ENCODE results near the gene STK11.

The STK11 gene

DNA sequence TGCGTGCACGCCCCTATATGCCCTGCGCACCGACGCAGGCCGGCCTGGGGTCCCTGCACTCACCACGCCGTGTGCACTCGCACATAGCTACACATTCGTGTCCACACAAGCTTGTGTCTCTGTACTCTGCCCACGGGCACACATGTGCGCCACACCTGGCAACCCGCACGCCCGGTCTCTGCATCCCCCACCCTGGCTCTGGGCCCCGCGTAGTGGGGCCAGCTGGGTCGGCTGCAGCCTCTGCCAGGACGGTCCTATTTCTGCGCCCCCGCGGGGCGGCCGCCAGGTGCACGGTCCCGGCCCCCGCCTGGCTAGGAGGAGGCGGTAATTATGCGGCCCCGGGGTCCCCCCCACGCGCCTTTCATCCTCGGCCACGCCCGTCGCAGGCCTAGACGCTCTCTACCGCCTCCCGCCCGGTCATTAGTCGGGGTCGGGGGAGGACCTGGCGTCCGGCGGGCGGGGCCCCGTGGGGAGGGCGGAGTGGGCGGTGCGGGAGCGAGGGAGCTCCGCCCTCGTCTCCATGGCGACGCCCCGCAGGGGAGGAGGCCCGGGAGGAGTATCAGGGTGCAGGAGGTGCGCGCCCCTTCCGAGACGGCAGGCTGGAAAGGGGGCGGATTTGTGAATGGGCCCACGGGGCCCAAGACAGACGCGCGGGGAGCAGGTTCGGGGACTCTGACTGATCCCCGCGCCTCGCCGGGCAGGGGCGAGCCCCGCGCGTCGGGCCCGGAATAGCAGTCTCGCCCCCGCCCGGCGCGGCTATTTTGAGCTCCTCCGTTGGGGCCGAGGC lies 60.7 kb downstream of the STK11 start:
- no peak for TF ChIP-seq GABPA (IDR thresholded peaks at IDR 0.05; ENCODE audit: low read depth)
- TF ChIP-seq, protein P1, sequence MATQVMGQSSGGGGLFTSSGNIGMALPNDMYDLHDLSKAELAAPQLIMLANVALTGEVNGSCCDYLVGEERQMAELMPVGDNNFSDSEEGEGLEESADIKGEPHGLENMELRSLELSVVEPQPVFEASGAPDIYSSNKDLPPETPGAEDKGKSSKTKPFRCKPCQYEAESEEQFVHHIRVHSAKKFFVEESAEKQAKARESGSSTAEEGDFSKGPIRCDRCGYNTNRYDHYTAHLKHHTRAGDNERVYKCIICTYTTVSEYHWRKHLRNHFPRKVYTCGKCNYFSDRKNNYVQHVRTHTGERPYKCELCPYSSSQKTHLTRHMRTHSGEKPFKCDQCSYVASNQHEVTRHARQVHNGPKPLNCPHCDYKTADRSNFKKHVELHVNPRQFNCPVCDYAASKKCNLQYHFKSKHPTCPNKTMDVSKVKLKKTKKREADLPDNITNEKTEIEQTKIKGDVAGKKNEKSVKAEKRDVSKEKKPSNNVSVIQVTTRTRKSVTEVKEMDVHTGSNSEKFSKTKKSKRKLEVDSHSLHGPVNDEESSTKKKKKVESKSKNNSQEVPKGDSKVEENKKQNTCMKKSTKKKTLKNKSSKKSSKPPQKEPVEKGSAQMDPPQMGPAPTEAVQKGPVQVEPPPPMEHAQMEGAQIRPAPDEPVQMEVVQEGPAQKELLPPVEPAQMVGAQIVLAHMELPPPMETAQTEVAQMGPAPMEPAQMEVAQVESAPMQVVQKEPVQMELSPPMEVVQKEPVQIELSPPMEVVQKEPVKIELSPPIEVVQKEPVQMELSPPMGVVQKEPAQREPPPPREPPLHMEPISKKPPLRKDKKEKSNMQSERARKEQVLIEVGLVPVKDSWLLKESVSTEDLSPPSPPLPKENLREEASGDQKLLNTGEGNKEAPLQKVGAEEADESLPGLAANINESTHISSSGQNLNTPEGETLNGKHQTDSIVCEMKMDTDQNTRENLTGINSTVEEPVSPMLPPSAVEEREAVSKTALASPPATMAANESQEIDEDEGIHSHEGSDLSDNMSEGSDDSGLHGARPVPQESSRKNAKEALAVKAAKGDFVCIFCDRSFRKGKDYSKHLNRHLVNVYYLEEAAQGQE (IDR thresholded peaks at IDR 0.05; ENCODE audit: insufficient replicate concordance, low read depth), result no peak
- TF ChIP-seq POLR2AphosphoS5 (IDR thresholded peaks at IDR 0.05; ENCODE audit: low read depth), result 0 out of 2 replicates have a peak, but pooled peaks have one; percentile 13
- Histone ChIP-seq H3K27me3 (ENCODE audit: insufficient read depth, poor library complexity, severe bottlenecking) (no peaks in the 10 kb centered on the region), H3K4me3 (replicated peaks; ENCODE audit: insufficient read depth, low read length) (peak overlapping the region; percentile 48), H3K27ac (replicated peaks) (no peak overlapping the region)
- DNase-seq (ENCODE audit: low read depth in 1 of 2, low spot score in 1 of 2), result peak; percentile 73 to 87

DNA sequence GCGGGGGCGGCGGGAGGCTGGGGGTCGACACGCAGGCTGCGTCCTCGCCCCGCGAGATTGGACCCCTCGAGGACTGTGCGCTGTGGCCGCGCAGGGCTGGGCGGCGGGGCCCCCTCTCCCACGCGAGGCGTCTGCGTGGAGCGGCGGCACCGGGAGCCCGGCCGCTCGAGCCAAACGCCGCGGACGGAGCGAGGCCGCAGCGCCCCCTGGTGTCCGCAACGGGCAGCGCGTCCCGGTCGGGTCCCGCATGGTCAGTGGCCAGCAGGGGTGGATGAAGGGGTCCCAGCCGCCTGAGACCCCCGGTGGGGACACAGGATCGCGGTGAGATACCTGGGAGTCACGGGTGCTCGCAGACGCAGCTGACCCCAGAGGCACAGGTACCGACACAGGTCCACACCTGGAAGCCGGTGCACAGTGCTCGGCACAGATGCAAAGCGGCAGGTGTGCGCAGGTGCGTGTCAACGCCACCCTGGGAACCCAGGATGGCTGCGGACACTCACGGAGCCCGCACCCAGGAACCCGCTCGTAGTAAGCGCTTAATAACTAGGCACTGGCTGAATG lies 61.4 kb downstream of the STK11 start:
- peak; percentile 35 to 59 for DNase-seq (ENCODE audit: low read depth in 1 of 2, low spot score in 1 of 2)
- TF ChIP-seq GABPA (IDR thresholded peaks at IDR 0.05; ENCODE audit: low read depth), result no peak
- TF ChIP-seq, protein P2, sequence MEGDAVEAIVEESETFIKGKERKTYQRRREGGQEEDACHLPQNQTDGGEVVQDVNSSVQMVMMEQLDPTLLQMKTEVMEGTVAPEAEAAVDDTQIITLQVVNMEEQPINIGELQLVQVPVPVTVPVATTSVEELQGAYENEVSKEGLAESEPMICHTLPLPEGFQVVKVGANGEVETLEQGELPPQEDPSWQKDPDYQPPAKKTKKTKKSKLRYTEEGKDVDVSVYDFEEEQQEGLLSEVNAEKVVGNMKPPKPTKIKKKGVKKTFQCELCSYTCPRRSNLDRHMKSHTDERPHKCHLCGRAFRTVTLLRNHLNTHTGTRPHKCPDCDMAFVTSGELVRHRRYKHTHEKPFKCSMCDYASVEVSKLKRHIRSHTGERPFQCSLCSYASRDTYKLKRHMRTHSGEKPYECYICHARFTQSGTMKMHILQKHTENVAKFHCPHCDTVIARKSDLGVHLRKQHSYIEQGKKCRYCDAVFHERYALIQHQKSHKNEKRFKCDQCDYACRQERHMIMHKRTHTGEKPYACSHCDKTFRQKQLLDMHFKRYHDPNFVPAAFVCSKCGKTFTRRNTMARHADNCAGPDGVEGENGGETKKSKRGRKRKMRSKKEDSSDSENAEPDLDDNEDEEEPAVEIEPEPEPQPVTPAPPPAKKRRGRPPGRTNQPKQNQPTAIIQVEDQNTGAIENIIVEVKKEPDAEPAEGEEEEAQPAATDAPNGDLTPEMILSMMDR (IDR thresholded peaks at IDR 0.05; ENCODE audit: insufficient read depth, low read length), result peak; percentile 67
- H3K27me3 ChIP-seq (ENCODE audit: insufficient read depth, poor library complexity, severe bottlenecking), result no peaks in the 10 kb centered on the region
- H3K27ac ChIP-seq (replicated peaks), result no peak overlapping the region
- peak overlapping the region; percentile 48 for H3K4me3 ChIP-seq (replicated peaks; ENCODE audit: insufficient read depth, low read length)

DNA sequence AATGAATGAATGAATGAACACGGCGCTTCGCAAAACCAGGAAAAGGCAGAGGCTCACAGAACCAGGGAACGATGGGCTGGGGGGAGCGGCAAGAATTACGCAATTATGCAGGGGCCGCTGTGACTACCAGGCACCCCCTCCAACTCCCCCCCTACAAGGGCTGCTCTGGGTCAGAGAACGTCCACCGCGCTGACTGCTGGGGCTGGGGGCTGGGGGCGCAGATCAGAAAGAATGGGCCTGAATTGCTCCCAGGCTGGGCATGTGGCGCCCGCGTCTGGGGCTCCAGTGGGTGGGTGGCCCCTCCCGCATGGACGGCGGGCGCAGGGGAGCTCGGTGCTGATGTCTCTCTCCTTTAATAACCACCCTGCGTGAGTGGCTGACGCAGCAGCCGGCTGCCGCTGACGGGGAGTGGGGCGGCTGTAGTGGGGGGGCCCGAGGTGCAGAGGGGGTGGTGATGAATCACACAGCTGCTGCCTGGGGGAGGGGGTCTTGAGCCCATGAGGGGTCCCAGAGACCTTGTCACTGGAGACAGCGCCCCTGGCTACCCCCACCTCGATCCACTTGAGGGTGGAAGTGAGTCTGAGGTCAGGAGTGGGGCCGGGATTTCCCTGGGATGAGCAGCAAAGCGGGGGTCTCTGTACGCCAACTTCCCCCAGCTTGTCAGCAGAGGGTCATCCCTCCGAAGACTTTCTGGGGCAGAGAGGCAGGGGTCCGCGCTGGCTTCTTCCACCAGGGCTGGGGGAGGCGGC lies 62.1 kb downstream of the STK11 start:
- Histone ChIP-seq H3K27ac (replicated peaks) (no peak overlapping the region), H3K4me3 (replicated peaks; ENCODE audit: insufficient read depth, low read length) (no peak overlapping the region), H3K27me3 (ENCODE audit: insufficient read depth, poor library complexity, severe bottlenecking) (no peaks in the 10 kb centered on the region)
- DNase-seq (ENCODE audit: low read depth in 1 of 2, low spot score in 1 of 2), result peak in 1 of 2 experiments; percentile 41
- TF ChIP-seq, protein P1 (IDR thresholded peaks at IDR 0.05; ENCODE audit: insufficient replicate concordance, low read depth), result no peak
- peak; percentile 2; the same call in 1 of the 2 replicates for TF ChIP-seq POLR2AphosphoS5 (IDR thresholded peaks at IDR 0.05; ENCODE audit: low read depth)

DNA sequence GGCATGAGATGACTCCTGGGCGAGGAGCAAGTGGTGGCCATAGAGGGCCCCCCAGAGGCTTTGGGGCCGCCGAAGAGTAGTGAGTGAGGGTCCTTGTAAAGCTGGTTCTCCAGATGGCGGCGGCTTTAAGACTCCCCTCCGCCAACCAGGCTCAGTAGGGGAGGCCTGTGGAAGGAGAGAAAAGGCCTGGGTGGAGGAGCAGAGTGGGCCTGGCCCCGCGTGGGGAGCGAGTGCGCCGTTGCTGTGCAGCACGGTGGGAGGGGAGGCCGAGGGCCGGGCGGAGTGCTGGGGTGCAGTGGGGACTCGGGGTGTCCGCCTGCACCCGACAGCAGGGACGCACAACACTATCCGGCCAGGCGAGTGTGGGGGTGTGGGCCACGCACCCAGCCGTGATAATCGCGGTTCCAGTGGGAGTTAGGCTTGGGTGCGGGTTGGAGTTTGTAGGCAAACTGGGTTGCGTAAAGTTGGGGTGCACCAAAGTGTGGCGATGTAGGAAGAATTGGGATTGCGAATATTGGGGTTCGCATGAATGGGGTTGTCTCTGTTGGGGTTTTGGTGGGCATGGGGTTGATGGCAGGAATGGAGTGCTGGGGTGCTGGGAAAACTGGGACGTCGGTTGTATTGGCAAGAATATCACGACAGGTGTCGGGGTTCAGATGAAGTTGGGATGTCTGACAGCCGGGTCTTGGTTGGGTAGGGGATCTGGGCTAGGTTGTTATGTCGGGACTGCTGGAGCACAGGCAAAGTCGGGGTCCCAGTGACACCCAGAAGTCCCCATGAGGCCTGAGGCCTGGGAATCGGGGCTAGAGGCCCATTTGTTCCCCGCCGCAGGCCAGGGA lies 62.9 kb downstream of the STK11 start:
- Histone ChIP-seq H3K4me3 (replicated peaks; ENCODE audit: insufficient read depth, low read length) (no peak overlapping the region), H3K27ac (replicated peaks) (no peak overlapping the region), H3K27me3 (ENCODE audit: insufficient read depth, poor library complexity, severe bottlenecking) (no peaks in the 10 kb centered on the region)
- no peak for DNase-seq (ENCODE audit: low read depth in 1 of 2, low spot score in 1 of 2)
- TF ChIP-seq POLR2AphosphoS5 (IDR thresholded peaks at IDR 0.05; ENCODE audit: low read depth) (no peak; the same call in 1 of the 2 replicates), GABPA (IDR thresholded peaks at IDR 0.05; ENCODE audit: low read depth) (no peak), SPI1 (IDR thresholded peaks at IDR 0.05; ENCODE audit: borderline replicate concordance, low read depth) (no peak)
- TF ChIP-seq, protein P1 (IDR thresholded peaks at IDR 0.05; ENCODE audit: insufficient replicate concordance, low read depth), result no peak
- TF ChIP-seq, protein P2 (IDR thresholded peaks at IDR 0.05; ENCODE audit: insufficient read depth, low read length), result no peak

Measured in HL-60 (cell line).